HG02938 (cell line): ENCODE results near the gene GNAO1.
A peak's percentile ranks its signal among the peaks of the same experiment; 100 is the strongest.

ENCODE experiments used
- ATAC-seq: cut with Tn5 transposase; IDR thresholded peaks from one replicate; pipeline ENCODE4 v1.9.1; 2021; ENCODE audit warnings: mild to moderate bottlenecking, moderate library complexity; ENCODE audit not compliant: unreplicated experiment

GNAO1 gene

GRCh38 chr16:56263711-56264608 lies 72.7 kb downstream of the GNAO1 start:
- no peak for ATAC-seq

GRCh38 chr16:56264609-56264972 lies 73.3 kb downstream of the GNAO1 start:
- ATAC-seq: no peak

GRCh38 chr16:56265184-56265583 lies 73.9 kb downstream of the GNAO1 start:
- no peak for ATAC-seq

- no peak for ATAC-seq
Observed at GRCh38 chr16:56265746-56266145, 74.5 kb downstream of the GNAO1 start.

GRCh38 chr16:56266641-56267607 lies 75.6 kb downstream of the GNAO1 start:
- ATAC-seq: no peak

GRCh38 chr16:56267888-56268287 lies 76.6 kb downstream of the GNAO1 start:
- no peak for ATAC-seq

GRCh38 chr16:56268799-56269198 lies 77.5 kb downstream of the GNAO1 start:
- ATAC-seq: no peak

- no peak for ATAC-seq
Observed at GRCh38 chr16:56269281-56269680, 78.0 kb downstream of the GNAO1 start.

- ATAC-seq: no peak
Observed at GRCh38 chr16:56269811-56270684, 78.8 kb downstream of the GNAO1 start.

- ATAC-seq: no peak
Observed at GRCh38 chr16:56270828-56271227, 79.5 kb downstream of the GNAO1 start.

GRCh38 chr16:56272583-56272894 lies 81.2 kb downstream of the GNAO1 start:
- ATAC-seq: no peak

GRCh38 chr16:56273615-56274014 lies 82.3 kb downstream of the GNAO1 start:
- no peak for ATAC-seq

GRCh38 chr16:56274369-56274768 lies 83.1 kb downstream of the GNAO1 start:
- ATAC-seq: no peak

GRCh38 chr16:56275076-56275475 lies 83.8 kb downstream of the GNAO1 start:
- no peak for ATAC-seq

GRCh38 chr16:56275801-56276200 lies 84.5 kb downstream of the GNAO1 start:
- ATAC-seq: no peak

GRCh38 chr16:56277075-56277474 lies 85.8 kb downstream of the GNAO1 start:
- ATAC-seq: no peak

- ATAC-seq: no peak
Observed at GRCh38 chr16:56278196-56278855, 87.0 kb downstream of the GNAO1 start.

GRCh38 chr16:56279132-56279531 lies 87.8 kb downstream of the GNAO1 start:
- peak; percentile 59 for ATAC-seq

GRCh38 chr16:56279914-56280313 lies 88.6 kb downstream of the GNAO1 start:
- ATAC-seq: no peak

- ATAC-seq: no peak
Observed at GRCh38 chr16:56281249-56281805, 90.0 kb downstream of the GNAO1 start.
